A204.1 (cell line): ENCODE results near the gene USP21.

Source experiments
- FAIRE-seq: peaks from 2 replicates; lab custom pipeline; 2012; peaks lifted over from hg19 to GRCh38; lab: Jason Lieb, UNC

Gene USP21

GRCh38 chr1:161172349-161172748 lies 13.0 kb downstream of the USP21 start:
- no peak for FAIRE-seq

GRCh38 chr1:161172776-161173376 lies 13.6 kb downstream of the USP21 start:
- no peak for FAIRE-seq

- FAIRE-seq, result no peak
Measured at GRCh38 chr1:161173711-161174110, 14.4 kb downstream of the USP21 start.

DNA sequence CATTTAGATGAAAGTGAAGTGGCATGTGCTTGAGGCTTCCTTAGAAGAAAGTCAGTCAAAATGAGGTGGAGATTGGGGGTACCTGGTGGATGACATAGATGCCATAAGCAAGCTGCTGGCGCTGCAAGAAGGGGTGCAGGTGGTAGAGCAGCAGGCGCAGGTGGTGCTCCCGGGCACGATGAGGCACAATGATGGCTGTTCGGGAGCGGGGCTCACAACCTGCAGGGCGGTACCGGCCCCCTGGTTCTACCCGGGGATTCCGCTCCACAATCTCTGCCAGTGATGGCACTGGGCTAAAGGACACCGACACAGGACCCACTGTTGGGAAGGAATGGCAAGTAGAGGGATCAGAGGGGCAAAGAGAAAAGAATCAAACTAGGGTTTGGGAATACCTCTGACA lies 15.6 kb downstream of the USP21 start:
- no peak for FAIRE-seq

DNA sequence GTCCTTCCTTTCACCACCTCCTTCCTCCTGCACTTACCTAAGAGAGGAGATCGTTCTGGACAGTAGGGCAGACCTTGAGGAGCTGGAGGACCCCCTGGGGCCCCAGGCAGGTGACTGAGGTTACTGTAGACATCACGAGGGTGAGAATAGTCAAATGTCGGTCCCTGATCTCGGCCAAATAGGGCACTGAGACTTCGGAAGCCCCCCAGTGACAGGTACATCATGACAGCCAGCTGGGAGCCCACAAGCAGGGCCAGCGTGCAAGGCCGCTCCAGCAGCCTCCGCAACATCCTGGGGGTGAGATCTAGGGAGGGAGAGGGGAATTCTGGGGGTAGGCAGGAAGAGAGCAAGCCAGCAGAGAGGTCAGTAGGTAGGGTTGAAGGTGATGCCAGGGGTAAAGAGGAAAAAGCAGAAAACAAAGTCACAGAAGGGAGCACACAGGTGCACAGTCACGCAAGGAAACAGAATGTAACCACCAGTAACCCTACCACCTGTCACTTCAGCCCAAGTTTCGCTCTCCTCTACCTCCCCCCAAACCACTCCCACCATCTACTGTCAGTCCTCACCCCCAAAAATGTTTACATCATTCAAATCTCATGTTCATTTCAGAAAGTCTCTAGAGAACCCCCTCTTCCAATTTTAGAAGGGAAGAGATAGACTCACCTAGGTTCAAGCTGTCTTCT lies 16.6 kb downstream of the USP21 start:
- no peak for FAIRE-seq

- no peak for FAIRE-seq
Measured at GRCh38 chr1:161176468-161177111, 17.3 kb downstream of the USP21 start.

GRCh38 chr1:161177112-161177935 lies 18.0 kb downstream of the USP21 start, which contains the start of gene B4GALT3:
TSS of gene B4GALT3 (minus strand) at chr1:161177507. CDS start at chr1:161176060, 1,447 bp downstream.
- no peak for FAIRE-seq

- FAIRE-seq, result no peak
Measured at GRCh38 chr1:161177936-161178244, 18.6 kb downstream of the USP21 start.

- FAIRE-seq, result no peak
Measured at GRCh38 chr1:161179698-161180097, 20.4 kb downstream of the USP21 start.

GRCh38 chr1:161180639-161181038 lies 21.3 kb downstream of the USP21 start:
- FAIRE-seq, result no peak

- FAIRE-seq, result no peak
Measured at GRCh38 chr1:161182214-161182613, 22.9 kb downstream of the USP21 start.

- no peak for FAIRE-seq
Measured at GRCh38 chr1:161185282-161185682, 26.0 kb downstream of the USP21 start.

- no peak for FAIRE-seq
Measured at GRCh38 chr1:161185732-161186311, 26.5 kb downstream of the USP21 start.

DNA sequence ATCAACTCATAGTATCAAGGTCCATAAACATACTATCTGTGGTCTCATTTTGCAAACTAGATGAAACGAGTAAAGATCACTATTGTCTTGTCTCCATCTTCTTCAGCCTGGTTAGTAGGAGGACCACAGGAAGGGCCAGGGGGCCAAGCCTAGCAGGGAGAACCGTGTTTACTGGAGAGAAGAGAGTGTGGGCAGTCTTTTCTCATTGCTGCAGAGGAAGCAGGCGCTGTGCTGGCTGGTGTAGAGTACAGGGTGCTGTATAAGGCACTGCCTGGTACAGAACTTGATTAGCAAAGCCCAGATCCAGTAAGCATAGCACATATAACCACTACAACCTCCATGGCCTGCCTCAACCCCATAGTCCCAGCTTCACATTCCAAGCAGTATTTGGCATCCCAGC lies 28.0 kb downstream of the USP21 start:
- FAIRE-seq, result no peak

DNA sequence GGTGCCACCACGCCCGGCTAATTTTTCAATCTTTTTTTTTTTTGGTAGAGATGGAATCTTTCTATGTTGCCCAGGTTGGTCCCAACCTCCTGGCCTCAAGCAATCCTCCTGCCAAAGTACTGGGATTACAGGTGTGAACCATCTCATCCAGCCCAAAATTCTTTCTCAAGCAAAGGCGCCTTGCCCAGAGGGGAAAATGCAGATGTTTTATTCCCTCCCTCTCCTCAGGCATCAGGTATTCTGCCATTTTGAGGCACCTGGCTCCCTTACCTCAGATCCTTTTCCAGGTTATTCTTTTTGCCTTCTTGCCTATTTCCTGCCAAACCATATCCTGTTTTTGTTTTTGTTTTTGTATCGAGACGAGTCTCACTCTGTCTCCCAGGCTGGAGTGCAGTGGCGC lies 29.1 kb downstream of the USP21 start:
- no peak for FAIRE-seq

GRCh38 chr1:161189036-161189435 lies 29.7 kb downstream of the USP21 start:
- FAIRE-seq, result no peak

DNA sequence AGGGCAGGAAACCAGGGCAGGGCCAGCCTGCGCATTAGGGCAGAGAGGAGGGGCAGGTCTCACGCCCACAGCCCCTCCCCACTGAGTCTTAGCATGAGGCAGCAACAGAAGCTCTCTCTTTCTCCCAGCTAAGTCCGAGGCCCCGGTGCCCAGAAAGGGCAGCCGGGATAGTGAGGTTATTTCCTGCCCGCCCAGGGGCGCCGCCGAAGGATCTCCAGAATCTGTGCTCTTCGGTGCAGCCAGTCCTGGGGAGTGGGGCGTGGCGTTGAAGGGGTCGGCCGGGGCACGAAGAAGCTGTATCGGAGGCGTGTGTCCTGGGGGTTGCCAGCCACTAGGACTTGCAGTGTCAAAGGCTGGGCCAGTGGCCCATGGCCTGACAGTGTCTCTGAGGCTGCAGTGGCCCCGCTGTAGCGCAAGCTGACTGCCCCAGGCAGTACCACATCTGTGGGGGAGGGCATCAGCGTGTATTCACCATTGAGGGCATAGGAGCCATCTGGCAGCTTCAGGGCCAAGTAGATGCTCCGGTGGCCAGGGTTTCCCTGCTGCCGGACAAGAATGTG lies 31.7 kb downstream of the USP21 start:
- no peak for FAIRE-seq

DNA sequence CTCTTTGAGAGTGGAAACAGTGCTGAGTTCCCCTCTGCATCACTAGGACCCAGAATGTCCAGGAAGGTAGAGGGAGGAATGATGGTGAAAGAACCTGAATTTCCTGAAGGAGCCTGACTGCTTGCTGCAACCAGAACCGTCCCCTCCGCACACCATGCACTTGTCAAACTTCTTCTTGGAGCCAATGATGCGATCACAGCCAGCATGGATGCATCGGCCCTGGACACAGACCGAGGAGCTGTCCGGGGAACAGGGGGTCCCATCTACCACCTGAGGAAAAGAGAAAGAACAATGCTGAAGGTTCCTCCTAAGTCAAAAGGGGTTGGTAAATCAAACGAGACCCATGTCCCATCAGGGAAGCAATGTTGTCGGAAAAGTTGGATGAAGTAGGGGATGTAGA lies 32.7 kb downstream of the USP21 start:
- FAIRE-seq, result no peak

- no peak for FAIRE-seq
Measured at GRCh38 chr1:161192476-161193465, 33.5 kb downstream of the USP21 start.

DNA sequence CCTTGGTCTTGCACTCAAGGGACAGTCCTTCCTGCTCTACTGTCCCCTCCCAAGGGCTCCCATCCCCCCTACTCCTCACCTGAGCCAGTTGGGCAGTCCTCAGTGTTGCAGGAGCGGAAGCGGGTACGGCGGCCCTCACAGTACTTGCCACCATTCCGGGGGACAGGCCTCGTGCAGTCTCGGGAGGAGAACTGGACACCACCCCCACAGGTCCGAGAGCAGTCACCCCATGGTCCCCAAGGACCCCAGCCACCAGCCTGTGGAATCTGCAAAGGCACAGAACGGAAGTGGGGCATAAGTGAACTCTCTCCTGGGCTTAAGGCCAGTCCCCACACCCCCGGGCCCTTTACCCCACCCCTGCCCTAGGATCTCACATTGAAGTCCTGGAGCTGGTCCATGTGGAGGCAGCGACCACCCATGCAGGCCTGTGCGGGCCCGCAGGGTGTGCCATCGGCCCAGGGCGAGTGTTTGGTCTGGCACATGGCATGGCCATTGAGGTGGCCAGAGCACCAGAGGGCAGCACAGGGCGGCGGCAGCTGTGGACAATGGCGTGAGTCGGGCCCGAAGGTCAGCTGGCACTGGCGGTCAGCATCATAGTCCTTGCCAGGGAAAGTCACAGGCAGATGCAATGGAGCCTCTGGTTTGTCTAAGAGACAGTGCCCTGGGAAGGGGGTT lies 34.4 kb downstream of the USP21 start:
- FAIRE-seq, result no peak
